Measurements from ENCODE around the gene MYOM3.

MYOM3 gene

GRCh38 chr1:24114753-24115152, 2.8 kb upstream of the MYOM3 start:
- DNase-seq (ENCODE audit: low read depth, low spot score), result no peak

- DNase-seq (ENCODE audit: low read depth, low spot score), result no peak
These were observed 1.7 kb upstream of the MYOM3 start for GRCh38 chr1:24113641-24114033.

- no peak for DNase-seq (ENCODE audit: low read depth, low spot score)
These were observed 506 bp downstream of the MYOM3 start for GRCh38 chr1:24111262-24111995.

- DNase-seq (ENCODE audit: low read depth, low spot score), result no peak
These were observed 1.2 kb downstream of the MYOM3 start for GRCh38 chr1:24110642-24111261.

GRCh38 chr1:24109686-24110475, 2.1 kb downstream of the MYOM3 start:
- DNase-seq (ENCODE audit: low read depth, low spot score), result no peak

- DNase-seq (ENCODE audit: low read depth, low spot score), result no peak
These were observed 2.8 kb downstream of the MYOM3 start for GRCh38 chr1:24109166-24109483.

- DNase-seq (ENCODE audit: low read depth, low spot score), result no peak
These were observed 3.4 kb downstream of the MYOM3 start for GRCh38 chr1:24108334-24109165.

GRCh38 chr1:24107462-24108138, 4.3 kb downstream of the MYOM3 start:
- DNase-seq (ENCODE audit: low read depth, low spot score), result no peak

GRCh38 chr1:24105368-24106160, 6.4 kb downstream of the MYOM3 start:
- no peak for DNase-seq (ENCODE audit: low read depth, low spot score)

GRCh38 chr1:24104854-24105253, 7.1 kb downstream of the MYOM3 start:
- no peak for DNase-seq (ENCODE audit: low read depth, low spot score)

- no peak for DNase-seq (ENCODE audit: low read depth, low spot score)
These were observed 8.1 kb downstream of the MYOM3 start for GRCh38 chr1:24103879-24104278.

- DNase-seq (ENCODE audit: low read depth, low spot score), result no peak
These were observed 8.5 kb downstream of the MYOM3 start for GRCh38 chr1:24103408-24103807.

GRCh38 chr1:24102961-24103360, 9.0 kb downstream of the MYOM3 start:
- DNase-seq (ENCODE audit: low read depth, low spot score), result no peak

GRCh38 chr1:24101796-24102586, 9.9 kb downstream of the MYOM3 start:
- DNase-seq (ENCODE audit: low read depth, low spot score), result no peak

- DNase-seq (ENCODE audit: low read depth, low spot score), result no peak
These were observed 10.8 kb downstream of the MYOM3 start for GRCh38 chr1:24100945-24101737.

- DNase-seq (ENCODE audit: low read depth, low spot score), result no peak
These were observed 12.8 kb downstream of the MYOM3 start for GRCh38 chr1:24098943-24099638.

GRCh38 chr1:24098102-24098501, 13.8 kb downstream of the MYOM3 start:
- no peak for DNase-seq (ENCODE audit: low read depth, low spot score)

- no peak for DNase-seq (ENCODE audit: low read depth, low spot score)
These were observed 14.3 kb downstream of the MYOM3 start for GRCh38 chr1:24097663-24098062.
